LNCaP clone FGC (cell line): ENCODE measurements around the gene C12orf42.

Source experiments
- DNase-seq: peaks from one replicate; pipeline ENCODE4 v3.0.0-alpha.2; 2011; ENCODE audit warnings: low read depth
- H3K4me3 ChIP-seq: 2 replicates; pipeline ENCODE4 v1.5.1; 2011; ENCODE audit warnings: mild to moderate bottlenecking, low read depth, low read length, control low read depth
- TF ChIP-seq, protein P1 (sequence below): IDR thresholded peaks from 2 replicates; pipeline ENCODE4 v1.5.1; 2012; ENCODE audit warnings: mild to moderate bottlenecking; ENCODE audit not compliant: control insufficient read depth, insufficient read depth; ENCODE audit errors: extremely low read depth

Gene C12orf42

DNA sequence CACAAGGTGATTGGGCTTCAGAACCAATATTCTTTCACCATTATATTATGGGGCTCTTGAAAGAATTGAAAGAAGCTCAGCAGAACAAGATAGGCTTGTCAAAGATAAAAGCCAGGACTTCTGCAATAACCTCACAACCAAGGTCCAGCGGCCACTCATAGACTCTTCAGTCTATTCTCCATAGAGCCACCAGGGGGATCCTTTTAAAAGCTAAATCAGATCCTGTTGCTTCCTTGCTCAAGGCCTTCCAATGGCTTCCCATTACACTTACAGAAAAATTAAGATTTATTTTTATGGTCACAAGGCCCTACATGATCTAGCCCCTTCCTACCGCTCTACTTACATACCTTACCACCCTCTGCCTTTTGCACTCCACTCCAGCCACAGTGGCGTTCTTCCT, 169.6 kb downstream of the C12orf42 start:
- H3K4me3 ChIP-seq: no peak overlapping the region
- TF ChIP-seq, protein P1, sequence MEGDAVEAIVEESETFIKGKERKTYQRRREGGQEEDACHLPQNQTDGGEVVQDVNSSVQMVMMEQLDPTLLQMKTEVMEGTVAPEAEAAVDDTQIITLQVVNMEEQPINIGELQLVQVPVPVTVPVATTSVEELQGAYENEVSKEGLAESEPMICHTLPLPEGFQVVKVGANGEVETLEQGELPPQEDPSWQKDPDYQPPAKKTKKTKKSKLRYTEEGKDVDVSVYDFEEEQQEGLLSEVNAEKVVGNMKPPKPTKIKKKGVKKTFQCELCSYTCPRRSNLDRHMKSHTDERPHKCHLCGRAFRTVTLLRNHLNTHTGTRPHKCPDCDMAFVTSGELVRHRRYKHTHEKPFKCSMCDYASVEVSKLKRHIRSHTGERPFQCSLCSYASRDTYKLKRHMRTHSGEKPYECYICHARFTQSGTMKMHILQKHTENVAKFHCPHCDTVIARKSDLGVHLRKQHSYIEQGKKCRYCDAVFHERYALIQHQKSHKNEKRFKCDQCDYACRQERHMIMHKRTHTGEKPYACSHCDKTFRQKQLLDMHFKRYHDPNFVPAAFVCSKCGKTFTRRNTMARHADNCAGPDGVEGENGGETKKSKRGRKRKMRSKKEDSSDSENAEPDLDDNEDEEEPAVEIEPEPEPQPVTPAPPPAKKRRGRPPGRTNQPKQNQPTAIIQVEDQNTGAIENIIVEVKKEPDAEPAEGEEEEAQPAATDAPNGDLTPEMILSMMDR: peak; percentile 42
- peak; percentile 10 for DNase-seq

GRCh38 chr12:103318566-103318965, 177.2 kb downstream of the C12orf42 start:
- DNase-seq: no peak
- H3K4me3 ChIP-seq: no peak overlapping the region
- TF ChIP-seq, protein P1: no peak

DNA sequence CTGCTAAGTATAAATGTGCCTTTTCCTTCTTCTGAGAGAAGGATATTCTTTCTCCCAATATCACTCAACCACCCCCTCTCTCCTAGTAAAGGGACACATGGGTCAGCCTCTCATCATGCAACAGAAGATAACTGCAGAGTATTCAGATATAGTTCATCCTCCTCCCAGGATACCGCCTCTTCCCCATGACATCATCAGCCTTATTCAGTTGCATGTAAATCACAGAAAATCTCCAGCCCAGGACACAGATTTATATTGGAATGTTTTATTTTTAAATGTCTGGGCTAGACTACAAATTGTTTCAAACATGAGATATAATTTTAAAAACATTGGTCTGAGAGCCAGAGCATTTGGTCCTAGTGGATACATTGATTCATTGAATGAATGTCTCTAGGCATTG, 178.5 kb downstream of the C12orf42 start:
- TF ChIP-seq, protein P1: no peak
- no peak overlapping the region for H3K4me3 ChIP-seq
- DNase-seq: no peak

GRCh38 chr12:103314786-103315185, 181.0 kb downstream of the C12orf42 start:
- TF ChIP-seq, protein P1: no peak
- DNase-seq: no peak
- H3K4me3 ChIP-seq: no peak overlapping the region

DNA sequence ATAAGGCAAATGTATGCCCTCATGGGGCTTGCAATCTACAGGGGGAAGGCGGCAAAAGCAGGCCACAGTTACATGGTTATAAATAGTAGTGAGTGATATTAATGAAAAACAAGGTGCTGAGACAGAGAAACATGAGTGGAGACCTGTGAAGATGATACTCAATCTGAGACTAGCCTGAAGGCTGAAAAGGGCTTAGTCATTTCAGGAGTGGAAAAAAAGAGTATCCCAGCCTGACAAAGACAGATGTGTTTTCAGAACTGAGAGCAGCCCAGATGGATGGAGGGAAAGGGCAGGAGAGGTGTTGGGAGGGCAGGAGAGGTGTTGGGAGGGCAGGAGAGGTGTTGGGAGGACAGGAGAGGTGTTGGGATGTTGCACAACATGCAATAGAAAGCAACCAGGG, 181.9 kb downstream of the C12orf42 start:
- TF ChIP-seq, protein P1: no peak
- no peak overlapping the region for H3K4me3 ChIP-seq
- DNase-seq: no peak

DNA sequence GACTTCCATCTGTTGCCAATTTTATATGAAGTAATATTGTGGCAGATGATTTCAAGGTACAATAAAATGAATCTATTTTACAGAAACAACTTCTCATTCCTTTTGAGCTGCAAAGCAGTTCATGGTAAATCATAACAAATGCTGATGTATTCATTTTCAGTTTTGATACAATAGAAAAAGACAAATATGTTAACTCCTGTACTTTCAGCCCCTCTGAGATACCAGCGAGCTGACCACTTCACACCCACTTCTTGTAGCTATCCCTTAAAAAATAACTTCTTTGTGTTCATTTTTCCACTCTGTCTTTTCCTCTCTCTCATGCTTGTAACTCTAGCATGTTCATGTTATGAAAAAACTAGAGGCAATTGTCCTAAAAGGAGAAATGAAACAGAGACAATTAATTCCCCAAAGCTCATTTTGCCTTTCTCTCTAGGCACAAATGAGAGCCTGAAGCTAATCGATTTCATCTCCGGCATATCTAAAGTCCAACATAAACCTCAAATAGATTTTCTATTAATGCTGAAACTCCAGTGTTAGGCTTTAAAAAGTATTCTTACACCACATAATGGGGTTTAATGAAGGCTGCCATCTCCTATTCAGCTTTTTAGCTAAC, 182.9 kb downstream of the C12orf42 start:
- TF ChIP-seq, protein P1: no peak
- no peak for DNase-seq
- H3K4me3 ChIP-seq: no peak overlapping the region
